ENCODE measurements around the gene RIMBP3C. TPM values are rescaled to one million over a fixed set of nuclear protein-coding genes. Genes with fewer than 3 reads are reported as not detected.
"Not testable (repeated sequence)": the region's sequence is repeated elsewhere in the genome, so short reads cannot be mapped to it uniquely, and the experiment has no call there.

Gene RIMBP3C
- total RNA-seq: under 1 TPM in 3 of 4 donors, not detected in 1; under 0.01 to 0.22 (median 0.19) TPM

GRCh38 chr22:21551361-21551760 is at the start of gene RIMBP3C:
Gene RIMBP3C, minus strand, starts transcription at chr22:21551461. Its CDS starts 485 bp downstream, at chr22:21550976.
- TF ChIP-seq CTCF (IDR thresholded peaks at IDR 0.05; ENCODE audit: low read depth): not testable (repeated sequence)

GRCh38 chr22:21599053-21599893 is 48.0 kb upstream of the RIMBP3C start:
- TF ChIP-seq CTCF (IDR thresholded peaks at IDR 0.05; ENCODE audit: low read depth): no peak

- TF ChIP-seq CTCF (IDR thresholded peaks at IDR 0.05; ENCODE audit: low read depth): no peak
Measured at GRCh38 chr22:21598302-21598701, 47.0 kb upstream of the RIMBP3C start.

GRCh38 chr22:21594865-21595452 is 43.7 kb upstream of the RIMBP3C start:
- TF ChIP-seq CTCF (IDR thresholded peaks at IDR 0.05; ENCODE audit: low read depth): no peak

GRCh38 chr22:21593406-21594232 is 42.4 kb upstream of the RIMBP3C start:
- TF ChIP-seq CTCF (IDR thresholded peaks at IDR 0.05; ENCODE audit: low read depth): no peak

- TF ChIP-seq CTCF (IDR thresholded peaks at IDR 0.05; ENCODE audit: low read depth): no peak
Measured at GRCh38 chr22:21592422-21592821, 41.2 kb upstream of the RIMBP3C start.

GRCh38 chr22:21591695-21592094 is 40.4 kb upstream of the RIMBP3C start:
- TF ChIP-seq CTCF (IDR thresholded peaks at IDR 0.05; ENCODE audit: low read depth): no peak

Measured in subcutaneous adipose tissue (tissue), 4 donors.